Skin of body (tissue), 2 donors: Measurements from ENCODE around the gene AHCYL1. TPM values are rescaled to one million over a fixed set of nuclear protein-coding genes. Genes with fewer than 3 reads are reported as not detected.

Experiments used
- DNase-seq: peaks from one replicate; lab custom pipeline; 2025; lab: John Stamatoyannopoulos, UW
- total RNA-seq: library from RNA; depleted of rRNA; stranded (reverse); fragments of >200 nt; gene quantifications from one replicate; pipeline ENCODE4 v1.2.3, GENCODE V29; 2014

The AHCYL1 gene
- total RNA-seq, 1 donor from 2014 or later: 40.5 TPM

DNA sequence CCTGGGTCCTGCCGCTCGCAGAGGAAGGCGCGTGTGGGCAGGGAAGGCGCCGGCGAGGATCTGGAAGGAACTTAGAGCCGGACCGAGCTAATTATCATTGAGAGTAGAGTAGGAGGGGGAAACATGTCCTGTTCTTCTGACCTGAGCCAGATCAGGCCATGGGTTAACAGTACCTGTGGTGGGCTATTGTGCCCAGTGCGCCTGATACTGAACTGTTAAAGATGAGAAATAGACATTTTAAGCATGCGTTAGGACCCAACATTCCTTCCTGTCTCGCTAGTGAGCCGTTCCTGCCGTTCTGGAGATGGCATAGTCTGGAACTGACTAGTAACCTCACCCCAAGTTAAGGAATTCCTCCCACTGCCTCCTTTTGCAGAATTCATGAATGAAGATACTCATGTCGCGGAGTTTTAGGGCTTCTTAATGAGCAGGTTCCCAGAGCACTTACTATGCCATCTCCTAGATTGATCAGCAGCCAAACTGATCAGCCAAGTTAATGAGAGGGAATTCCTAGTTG is 50.7 kb downstream of the AHCYL1 start:
- DNase-seq: no peak

DNA sequence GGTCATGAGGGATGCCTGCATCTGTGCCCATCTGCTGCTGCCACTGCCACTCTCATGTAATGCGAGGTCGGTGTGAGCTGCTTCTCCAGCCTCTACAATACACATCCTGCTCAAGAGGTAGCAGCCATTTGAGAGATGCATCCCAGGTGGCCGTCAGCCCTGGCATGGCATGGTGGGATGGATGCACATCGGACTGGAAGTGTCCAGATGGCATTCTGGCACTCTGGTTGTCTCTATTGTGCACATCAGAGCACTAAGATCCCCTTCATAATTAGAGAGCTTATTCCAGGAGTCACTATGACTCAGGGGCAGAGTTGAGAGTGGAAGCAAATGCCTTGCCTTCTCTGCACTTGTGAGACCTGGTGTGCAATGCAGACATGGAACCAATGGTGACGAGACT is 53.7 kb downstream of the AHCYL1 start:
- no peak for DNase-seq

DNA sequence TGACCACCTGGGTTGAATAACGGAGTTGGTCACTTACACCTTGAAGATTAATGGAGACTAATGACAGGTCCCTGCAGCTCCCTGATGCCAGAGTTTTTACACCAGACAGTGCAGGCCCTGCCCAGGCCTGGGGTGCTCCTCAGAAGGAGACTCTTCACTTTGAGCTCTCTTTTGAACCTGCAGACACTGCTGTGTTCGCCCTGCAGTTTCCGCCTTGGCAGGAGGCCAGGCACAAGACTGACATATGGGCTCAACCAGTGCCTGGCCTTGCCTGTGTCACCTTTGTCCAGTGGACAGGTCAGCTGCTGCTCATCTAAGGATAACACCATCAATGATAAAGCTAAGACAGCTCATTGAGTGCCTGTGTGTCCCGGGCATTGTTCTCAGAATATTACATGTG is 55.1 kb downstream of the AHCYL1 start:
- DNase-seq: no peak

DNA sequence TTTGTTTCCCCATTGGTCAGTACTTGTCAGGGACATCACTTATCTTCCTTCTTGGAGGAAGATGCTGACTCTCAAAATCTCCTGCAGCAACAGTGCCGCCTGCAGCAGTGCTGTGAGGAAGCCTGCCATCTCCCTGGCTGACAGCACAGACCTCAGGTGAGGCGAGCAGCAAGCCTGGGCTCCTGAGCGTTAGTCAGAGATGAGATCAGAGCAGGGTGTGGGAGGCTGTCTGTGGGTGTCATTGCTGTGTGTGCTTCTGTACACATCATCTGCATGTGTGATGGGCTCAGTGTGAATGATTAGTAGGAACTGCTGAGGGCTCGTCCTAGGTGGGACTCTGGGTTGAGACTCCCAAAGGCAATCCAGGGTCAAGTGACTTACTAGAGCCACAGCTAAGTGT is 56.0 kb downstream of the AHCYL1 start:
- no peak for DNase-seq

DNA sequence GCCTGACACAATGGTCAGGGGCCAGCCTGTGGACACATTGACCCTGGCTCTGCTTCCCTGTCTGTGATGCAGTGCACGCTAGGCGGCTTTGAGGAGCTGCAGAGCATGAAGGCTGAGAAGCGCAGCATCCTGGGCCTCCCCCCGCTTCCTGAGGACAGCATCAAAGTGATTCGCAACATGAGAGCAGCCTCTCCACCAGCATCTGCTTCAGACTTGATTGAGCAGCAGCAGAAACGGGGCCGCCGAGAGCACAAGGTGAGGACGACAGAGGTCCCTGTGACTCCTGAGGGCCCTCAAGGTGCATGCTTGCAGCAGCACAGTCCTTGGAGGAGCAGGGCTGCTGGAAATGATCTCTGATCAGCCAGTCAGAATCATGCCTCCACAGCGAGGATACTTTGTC is 58.5 kb downstream of the AHCYL1 start:
- no peak for DNase-seq

DNA sequence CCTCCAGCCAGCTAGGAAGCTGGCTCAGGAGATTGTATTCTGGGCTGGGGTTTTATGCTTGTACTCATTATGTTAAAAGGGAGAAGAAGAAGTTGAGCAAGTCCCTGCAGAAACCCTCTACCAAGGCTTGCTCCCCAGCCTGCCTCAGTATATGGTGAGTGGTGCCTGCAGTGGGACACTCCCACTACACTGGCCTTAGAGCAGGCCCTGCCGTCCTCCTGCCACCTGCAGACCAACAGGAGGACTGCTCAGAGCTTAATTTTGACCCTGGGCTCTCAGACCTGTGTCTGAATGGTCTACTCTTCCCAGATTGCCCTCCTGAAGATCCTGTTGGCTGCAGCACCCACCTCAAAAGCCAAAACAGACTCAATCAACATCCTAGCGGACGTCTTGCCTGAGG is 62.9 kb downstream of the AHCYL1 start:
- no peak for DNase-seq

DNA sequence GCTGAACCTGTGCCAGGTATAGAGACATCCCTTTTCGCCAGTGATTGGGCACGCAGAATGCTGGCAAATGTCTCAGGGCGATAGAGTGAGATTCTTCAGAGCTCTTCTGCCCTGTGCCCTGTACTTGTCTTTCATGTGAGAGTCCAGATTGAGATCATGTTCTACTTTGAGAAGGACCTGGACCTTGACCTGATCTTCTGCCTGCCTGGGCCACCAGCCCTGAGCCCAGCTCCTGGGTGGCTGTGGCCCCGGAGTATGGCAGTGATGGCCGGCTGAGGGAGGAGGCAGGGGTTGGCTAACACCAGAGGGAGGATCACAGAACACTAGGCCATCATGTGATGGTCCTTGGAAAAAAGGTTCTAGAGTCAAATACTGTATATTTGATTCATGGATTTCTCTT is 63.7 kb downstream of the AHCYL1 start:
- no peak for DNase-seq

DNA sequence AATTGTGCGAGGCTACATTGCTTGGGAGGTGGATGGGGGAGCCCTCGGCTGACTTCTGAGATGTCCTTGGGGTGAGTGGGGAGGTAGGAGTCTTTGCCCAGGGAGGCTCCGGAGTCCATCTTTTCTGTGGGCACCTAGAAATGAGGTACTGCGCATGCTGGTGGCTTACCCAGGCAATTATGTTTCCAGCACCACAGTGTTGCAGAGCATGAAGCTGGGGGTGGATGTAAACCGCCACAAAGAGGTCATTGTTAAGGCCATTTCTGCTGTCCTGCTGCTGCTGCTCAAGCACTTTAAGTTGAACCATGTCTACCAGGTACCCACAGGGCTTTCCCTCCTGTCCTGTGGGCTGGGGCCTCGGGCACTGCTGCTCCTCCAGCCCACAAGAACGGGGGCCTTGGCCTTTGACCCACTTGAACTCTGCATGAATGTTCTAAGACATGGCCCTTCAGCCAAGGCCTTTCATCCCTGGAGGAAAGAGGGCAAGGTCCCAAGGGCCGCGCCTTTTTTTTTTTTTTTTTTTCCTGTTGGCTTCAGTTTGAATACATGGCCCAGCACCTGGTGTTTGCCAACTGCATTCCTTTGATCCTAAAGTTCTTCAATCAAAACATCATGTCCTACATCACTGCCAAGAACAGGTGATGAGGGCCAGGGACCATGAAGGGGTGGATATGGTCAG is 64.5 kb downstream of the AHCYL1 start:
- no peak for DNase-seq

DNA sequence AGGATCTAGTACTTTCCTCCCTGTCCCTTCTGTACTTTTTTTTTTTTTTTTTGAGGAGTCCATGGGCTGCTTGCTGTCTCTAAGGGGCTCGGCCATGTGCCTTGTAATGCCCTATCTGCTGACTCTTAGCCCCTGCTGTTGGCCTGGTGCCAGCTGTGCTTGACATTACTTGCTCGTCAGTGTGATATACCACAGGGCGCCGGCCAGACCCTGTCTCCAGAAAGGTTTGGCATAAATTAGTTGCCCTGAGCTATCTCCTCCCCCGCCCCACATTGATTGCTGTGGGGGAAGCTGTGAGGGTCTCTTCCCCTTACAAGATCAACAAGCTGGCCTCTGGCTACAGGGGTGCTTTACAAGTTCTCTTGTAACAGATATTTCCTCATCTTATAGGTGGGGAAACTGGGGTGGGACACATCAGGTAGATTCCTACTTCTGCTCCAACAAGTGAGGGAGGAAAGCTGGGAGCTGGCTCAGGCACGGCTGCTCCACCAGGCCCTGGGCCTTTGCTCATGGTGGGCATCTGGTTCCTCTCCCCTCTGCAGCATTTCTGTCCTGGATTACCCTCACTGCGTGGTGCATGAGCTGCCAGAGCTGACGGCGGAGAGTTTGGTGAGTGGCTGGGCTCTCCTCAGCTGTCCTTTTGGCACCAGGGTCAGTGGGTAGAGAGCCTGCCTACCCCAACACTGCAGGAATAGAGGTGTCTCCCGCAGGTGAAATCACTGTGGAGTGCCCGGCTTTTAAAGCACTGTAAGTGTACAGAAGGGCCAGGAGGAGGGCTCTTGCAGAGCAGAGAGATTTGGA is 65.4 kb downstream of the AHCYL1 start:
- DNase-seq: no peak

DNA sequence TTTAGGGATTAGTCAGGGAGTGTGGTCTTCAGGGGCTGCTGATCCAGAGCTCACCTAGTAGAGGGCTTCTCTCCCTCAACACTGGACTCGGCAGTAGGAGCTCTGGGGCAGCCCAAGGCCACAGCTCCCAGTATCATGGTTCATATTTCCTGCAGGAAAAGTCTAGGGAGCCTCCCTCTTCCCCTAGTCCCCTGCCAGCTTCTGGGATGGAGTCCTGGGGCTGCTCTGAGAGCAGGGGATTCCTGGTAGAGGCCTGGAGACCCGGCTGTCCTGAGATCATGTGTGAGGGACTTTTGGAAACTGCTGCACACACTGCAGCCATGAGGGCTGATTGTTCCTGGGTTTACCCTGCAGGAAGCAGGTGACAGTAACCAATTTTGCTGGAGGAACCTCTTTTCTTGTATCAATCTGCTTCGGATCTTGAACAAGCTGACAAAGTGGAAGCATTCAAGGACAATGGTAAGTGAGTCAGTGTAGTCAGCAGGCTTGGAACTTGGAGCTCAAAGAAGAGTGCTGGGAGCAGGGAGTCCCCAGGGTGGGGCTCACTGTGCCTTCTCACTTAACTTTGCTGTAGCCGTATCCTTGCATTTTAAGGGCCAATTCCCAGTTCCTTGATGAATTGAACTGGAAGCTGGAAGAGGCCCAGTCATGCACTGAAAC is 66.2 kb downstream of the AHCYL1 start:
- no peak for DNase-seq

DNA sequence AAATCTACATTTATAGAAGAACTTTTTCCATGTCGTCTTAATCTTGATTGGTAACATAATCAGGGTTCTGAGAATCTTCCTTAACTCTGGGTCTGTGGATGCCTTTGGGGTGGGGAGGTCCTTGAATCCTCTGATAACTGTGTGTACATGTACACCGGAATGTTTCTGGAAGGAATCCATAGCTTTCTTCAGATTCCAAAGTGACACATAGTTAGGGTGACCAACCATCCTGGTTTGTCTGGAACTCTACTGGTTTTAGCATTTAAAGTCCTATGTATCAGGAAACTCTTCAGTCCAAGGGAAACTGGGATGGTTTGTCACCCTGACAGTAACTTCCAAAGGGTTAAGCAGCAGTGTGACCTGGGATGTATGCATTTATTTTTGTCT is 66.7 kb downstream of the AHCYL1 start:
- no peak for DNase-seq

DNA sequence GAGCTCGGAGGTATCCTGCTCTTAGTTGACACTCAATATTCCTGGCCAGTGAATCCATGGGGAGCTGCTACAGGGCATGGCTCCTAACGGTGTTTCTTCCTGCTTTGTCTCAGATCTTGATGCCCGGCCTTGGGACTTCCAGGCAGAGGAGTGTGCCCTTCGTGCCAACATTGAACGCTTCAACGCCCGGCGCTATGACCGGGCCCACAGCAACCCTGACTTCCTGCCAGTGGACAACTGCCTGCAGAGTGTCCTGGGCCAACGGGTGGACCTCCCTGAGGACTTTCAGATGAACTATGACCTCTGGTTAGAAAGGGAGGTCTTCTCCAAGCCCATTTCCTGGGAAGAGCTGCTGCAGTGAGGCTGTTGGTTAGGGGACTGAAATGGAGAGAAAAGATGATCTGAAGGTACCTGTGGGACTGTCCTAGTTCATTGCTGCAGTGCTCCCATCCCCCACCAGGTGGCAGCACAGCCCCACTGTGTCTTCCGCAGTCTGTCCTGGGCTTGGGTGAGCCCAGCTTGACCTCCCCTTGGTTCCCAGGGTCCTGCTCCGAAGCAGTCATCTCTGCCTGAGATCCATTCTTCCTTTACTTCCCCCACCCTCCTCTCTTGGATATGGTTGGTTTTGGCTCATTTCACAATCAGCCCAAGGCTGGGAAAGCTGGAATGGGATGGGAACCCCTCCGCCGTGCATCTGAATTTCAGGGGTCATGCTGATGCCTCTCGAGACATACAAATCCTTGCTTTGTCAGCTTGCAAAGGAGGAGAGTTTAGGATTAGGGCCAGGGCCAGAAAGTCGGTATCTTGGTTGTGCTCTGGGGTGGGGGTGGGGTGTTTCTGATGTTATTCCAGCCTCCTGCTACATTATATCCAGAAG is 69.2 kb downstream of the AHCYL1 start:
- DNase-seq: no peak

DNA sequence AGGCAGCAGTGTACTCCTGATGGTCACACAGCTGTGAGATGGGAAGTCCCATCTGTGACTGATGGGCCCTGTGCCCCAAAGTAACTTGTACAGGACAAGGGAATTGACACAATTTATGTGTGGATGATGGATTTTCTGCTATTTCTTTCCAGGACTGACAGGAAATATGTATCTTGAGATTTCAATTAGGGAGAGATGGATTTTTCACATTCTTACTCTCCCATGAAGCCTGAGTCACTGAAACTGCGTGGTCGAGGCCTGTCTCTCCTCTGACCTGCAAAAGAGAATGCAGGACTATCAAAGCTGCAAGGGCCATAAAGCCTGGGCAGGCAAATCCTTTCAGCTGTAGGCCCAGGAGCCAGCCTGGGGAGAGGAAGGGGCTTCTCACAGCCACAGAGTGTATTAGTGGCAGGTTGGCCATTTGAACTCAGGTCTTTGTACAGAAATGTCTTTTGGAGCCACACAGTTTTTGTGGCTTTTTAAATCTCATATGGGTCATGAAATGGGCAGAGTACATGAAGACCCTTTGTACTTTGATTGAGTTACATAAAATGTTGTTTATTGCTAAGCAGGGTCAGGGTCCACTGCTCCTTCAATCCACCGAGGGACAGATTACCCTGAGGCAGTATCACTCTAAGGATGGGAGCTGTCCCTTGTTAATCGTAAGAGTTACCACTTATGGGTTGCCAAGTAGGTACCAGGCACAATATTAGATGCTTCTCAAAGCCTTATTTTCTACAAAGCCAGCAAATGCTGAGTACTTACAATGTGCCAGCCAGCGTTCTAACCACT is 71.1 kb downstream of the AHCYL1 start:
- DNase-seq: no peak

DNA sequence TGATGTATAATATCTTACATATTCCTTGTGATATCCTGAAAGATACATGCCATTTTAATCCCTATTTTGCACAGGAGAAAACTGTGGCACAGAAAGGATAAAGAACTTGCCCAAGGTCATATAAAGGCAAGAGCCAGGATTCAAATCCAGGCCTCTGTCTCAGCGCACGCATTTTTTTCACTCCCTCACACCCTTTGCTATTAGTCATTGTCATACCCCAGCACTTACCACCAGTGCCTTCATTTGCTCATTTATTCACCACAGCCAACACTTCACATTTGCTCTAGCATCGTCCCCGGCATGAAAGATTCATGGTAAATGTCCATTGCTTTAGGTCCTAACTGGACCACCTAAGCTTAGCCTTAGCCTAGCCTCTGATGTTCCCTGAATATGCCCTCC is 71.7 kb downstream of the AHCYL1 start:
- no peak for DNase-seq

DNA sequence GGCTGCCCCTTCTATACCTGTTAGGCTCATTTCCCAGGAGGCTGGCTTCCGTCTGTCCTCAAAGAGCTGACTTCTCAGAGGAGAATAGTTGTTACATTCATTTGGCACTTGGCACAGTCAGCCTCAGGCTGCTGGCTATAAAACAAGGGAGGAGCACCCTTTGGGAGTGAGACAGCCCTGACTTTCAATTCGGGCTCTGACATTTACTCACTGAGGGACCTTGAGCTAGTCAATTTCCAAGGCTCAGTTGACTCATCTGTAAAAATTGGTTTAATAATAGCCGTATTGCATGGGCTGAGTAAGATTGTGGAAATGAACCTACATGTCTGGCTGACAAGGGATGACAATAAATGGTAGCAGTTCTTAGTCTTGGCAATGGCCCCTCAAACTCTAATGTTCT is 72.2 kb downstream of the AHCYL1 start:
- DNase-seq: no peak

DNA sequence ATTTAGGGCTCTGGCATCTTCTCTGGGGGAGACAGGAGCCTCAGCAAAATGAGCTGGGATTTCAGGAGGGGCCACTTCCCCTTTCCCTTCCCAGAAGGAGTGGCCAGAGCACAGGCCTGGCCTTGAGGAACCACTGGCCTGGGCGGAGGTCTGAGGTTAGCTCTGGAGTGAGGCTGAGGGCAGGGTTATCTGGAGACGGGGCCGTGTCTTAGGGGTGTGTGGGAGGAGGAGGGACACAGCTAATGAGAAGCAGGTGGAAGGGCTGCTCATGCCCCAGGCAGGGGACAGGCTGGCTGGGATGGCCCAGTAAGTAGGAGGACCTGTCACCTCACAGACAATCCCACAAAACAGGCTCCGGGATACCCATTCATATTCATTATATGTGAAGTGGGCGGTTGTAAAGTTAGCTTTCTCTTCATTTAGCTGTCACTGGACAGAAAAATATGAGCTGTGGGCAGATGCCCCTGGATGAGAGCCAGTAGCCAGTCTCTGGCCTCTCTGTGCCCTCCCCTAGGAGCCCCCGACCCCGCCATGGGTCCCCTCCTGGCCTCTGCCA is 73.5 kb downstream of the AHCYL1 start:
- no peak for DNase-seq

DNA sequence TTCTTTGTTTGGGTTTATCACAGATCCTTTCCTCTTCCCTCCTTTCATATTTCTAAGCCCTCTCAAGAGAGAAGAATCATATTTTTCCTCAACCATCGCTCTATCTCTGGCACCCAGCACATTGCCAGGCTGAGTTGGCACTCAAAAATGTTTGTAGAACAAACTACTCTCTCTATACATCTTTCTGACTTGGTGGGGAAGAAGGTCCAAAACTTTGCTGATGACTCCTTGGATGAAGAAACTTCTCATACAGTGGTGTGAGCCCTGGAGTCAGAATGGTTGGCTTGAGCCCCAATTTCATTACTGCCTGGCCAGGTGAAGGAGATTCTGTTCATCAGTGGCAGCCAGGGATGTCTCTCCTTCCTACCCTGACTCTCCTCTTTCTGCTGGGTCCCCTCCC is 74.0 kb downstream of the AHCYL1 start:
- DNase-seq: no peak

DNA sequence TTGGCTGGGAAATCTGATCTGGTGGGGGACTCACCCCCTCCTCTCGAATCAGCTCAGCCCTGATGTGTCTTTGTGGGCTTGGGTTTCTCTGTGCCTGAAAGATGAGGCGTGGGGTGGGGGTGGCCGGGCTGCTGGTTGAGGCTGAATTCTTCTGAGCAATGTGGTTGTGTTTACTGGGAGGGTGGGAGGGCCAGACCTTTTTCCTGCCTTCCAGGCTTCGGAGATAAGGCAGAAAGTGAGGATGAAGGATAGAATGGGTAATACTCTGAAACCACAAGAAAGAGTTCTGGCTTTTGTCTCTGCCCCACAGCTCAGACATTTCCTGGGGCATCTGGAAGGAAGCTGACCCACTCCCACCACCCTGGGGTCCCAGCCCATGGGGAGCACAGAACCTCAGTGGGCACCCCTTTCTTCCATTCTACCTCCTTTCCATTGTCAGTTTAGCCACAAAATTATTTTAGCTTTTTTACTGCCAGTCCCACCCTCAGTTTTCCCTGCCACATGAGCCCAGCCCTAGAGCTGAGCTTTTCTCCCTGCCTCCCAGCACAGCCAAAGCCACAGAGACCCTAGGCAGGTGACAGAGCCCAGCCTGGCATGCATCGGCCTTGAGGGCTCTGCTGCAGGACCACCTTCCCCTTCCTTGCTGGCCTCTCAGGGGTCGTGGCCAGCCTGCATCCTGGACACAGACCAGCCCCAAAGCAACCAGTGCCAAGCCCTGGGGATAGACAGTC is 74.7 kb downstream of the AHCYL1 start:
- DNase-seq: no peak

DNA sequence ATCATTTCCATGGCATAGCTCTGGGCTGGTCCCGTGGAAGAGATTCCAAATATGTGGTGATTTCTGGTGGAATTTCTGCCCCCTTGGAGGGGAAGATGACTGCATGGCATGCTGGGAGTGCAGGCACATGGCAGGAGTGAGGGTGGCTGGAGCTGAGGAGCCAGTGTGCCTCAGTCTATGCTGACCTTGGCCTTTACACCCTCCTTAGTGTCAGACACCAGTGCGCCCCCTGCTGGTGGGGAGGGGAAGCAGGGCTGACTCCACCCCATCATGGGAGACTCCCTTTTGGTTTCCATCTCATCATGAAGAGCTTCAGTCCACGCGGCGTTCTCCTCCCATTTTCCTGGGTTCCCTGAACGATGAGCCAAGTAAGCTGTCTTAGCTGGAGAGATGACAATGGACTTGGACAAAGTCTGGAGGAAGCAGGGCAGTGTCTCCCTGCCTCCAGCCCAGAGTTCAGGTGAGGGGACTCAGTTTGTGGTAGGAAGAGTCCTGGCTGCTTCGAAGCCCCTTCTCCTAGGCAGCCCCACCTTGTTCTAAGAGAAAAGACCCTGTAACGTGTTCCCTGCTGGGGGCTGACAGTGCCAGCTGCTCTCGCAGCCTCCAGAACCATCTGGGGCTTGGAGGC is 75.6 kb downstream of the AHCYL1 start:
- DNase-seq: no peak
